HuH-7 (cell line): Measurements from ENCODE around the gene DNTT.

Experiments used
- DNase-seq: peaks from one replicate; pipeline ENCODE4 v3.0.0; 2011; ENCODE audit warnings: low spot score

Gene DNTT

GRCh38 chr10:96377816-96378294 lies 73.6 kb downstream of the DNTT start:
- no peak for DNase-seq

GRCh38 chr10:96378741-96379140 lies 74.5 kb downstream of the DNTT start:
- DNase-seq, result no peak

- DNase-seq, result no peak
These were observed 75.5 kb downstream of the DNTT start for GRCh38 chr10:96379758-96380157.

- no peak for DNase-seq
These were observed 76.6 kb downstream of the DNTT start for GRCh38 chr10:96380821-96381220.

- no peak for DNase-seq
These were observed 80.3 kb downstream of the DNTT start for GRCh38 chr10:96384506-96384905.

GRCh38 chr10:96387161-96387560 lies 82.9 kb downstream of the DNTT start:
- no peak for DNase-seq

- no peak for DNase-seq
These were observed 83.4 kb downstream of the DNTT start for GRCh38 chr10:96387601-96388000.
